ENCODE results near the gene EIPR1. TPM values are rescaled to one million over a fixed set of nuclear protein-coding genes. Genes with fewer than 3 reads are reported as not detected.
A peak's percentile ranks its signal among the peaks of the same experiment; 100 is the strongest.

Gene EIPR1
- total RNA-seq: 10 to 100 TPM; 20.8 to 26.0 TPM
- polyA plus RNA-seq: 10 to 100 TPM; 12.0 to 26.8 TPM
- long read RNA-seq, donor 1, transcript EIPR1-201 (9 exons, 1,766 nt): major isoform, 5 of 5 reads
- long read RNA-seq, donor 1, partial matches to known transcripts: 0 of 5 reads
- long read RNA-seq, donor 1, other reads (novel, unspliced or antisense): 0 of 5 reads
- long read RNA-seq, donor 2, partial matches to known transcripts: 0 of 3 reads
- long read RNA-seq, donor 2, other reads (novel, unspliced or antisense): 0 of 3 reads
- long read RNA-seq, donor 3, transcript EIPR1-201 (9 exons, 1,766 nt): major isoform, 5 of 5 reads
- long read RNA-seq, donor 3, partial matches to known transcripts: 0 of 5 reads
- long read RNA-seq, donor 3, other reads (novel, unspliced or antisense): 0 of 5 reads
- long read RNA-seq, donor 4, partial matches to known transcripts: 0 of 1 reads
- long read RNA-seq, donor 4, other reads (novel, unspliced or antisense): 0 of 1 reads
- long read RNA-seq, donor 5, partial matches to known transcripts: 0 of 4 reads
- long read RNA-seq, donor 5, other reads (novel, unspliced or antisense): 0 of 4 reads

- H3K9ac ChIP-seq (ENCODE audit: insufficient read depth in 1 of 2, low read length in 2 of 2): peak within 1 kb of the TSS in 1 of 2 donors; percentile 75
- H3K4me1 ChIP-seq (ENCODE audit: control insufficient read depth in 5 of 5, insufficient read depth in 5 of 5, low read length in 5 of 5): peaks cover 0 to 27% (median 14%) of the 10 kb centered on the region in 5 donors
- H3K27ac ChIP-seq (ENCODE audit: low read depth in 1 of 2, low read length in 1 of 2): peak within 1 kb of the TSS; percentile 85 to 93
- DNase-seq (peak; percentile 98 to 99 (median 99)), ATAC-seq (ENCODE audit: insufficient read depth, low FRiP score) (peak; percentile 89)
- H3K36me3 ChIP-seq (ENCODE audit: control insufficient read depth in 4 of 4, insufficient read depth in 4 of 4, low read length in 4 of 4): peaks cover 0 to 3% (median 0%) of the 10 kb centered on the region in 4 donors
- WGBS, 2 donors: 1 to 2% methylated on average over 57 of the region's 57 CpGs
- TF ChIP-seq CTCF (IDR thresholded peaks at IDR 0.05; ENCODE audit: control extremely low read depth, extremely low read depth): no peak
- H3K27me3 ChIP-seq (ENCODE audit: control insufficient read depth in 3 of 3, insufficient read depth in 3 of 3, low read length in 2 of 3): no peaks in the 10 kb centered on the region
- H3K4me3 ChIP-seq: peak within 1 kb of the TSS; percentile 90
- no peaks in the 10 kb centered on the region for H3K9me3 ChIP-seq (ENCODE audit: control insufficient read depth in 4 of 4, insufficient read depth in 3 of 4, low read length in 3 of 4)
Measured at GRCh38 chr2:3377612-3378432, at the start of gene EIPR1. Gene EIPR1, minus strand, starts transcription at chr2:3377818. Its CDS starts 129 bp downstream, at chr2:3377689.

DNA sequence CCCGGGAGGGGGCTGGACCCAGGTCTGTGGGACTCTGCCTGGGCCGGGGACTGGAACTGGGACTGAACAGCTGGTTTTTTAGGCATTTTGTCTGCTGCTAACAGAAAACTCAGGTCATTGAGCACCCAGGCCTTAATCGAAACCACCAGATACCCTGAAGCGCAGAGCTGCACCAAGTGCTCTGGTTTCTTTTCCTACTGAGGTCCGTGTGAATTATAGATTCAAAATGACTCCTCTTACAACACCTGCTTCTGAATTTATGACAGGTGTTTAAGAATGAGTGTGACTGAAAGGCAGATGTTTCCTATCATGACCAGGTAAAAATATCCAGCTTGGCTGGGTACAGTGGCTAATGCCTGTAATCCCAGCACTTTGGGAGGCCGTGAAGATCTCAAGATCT lies 49.7 kb upstream of the EIPR1 start:
- 91 to 93% methylated on average over 6 of the region's 6 CpGs for WGBS, 2 donors
- no peak for TF ChIP-seq CTCF (IDR thresholded peaks at IDR 0.05; ENCODE audit: control extremely low read depth, extremely low read depth)
- ATAC-seq (ENCODE audit: insufficient read depth, low FRiP score) (no peak), DNase-seq (no peak)
- H3K9me3 ChIP-seq (ENCODE audit: control insufficient read depth in 4 of 4, insufficient read depth in 3 of 4, low read length in 3 of 4): no peaks in the 10 kb centered on the region
- H3K4me3 ChIP-seq: no peak overlapping the region
- no peak overlapping the region for H3K9ac ChIP-seq (ENCODE audit: insufficient read depth in 1 of 2, low read length in 2 of 2)
- H3K4me1 ChIP-seq (ENCODE audit: control insufficient read depth in 5 of 5, insufficient read depth in 5 of 5, low read length in 5 of 5): no peaks in the 10 kb centered on the region
- peaks cover 9 to 38% (median 26%) of the 10 kb centered on the region in 4 donors for H3K36me3 ChIP-seq (ENCODE audit: control insufficient read depth in 4 of 4, insufficient read depth in 4 of 4, low read length in 4 of 4)
- H3K27me3 ChIP-seq (ENCODE audit: control insufficient read depth in 3 of 3, insufficient read depth in 3 of 3, low read length in 2 of 3): no peaks in the 10 kb centered on the region
- no peak overlapping the region for H3K27ac ChIP-seq (ENCODE audit: low read depth in 1 of 2, low read length in 1 of 2)

DNA sequence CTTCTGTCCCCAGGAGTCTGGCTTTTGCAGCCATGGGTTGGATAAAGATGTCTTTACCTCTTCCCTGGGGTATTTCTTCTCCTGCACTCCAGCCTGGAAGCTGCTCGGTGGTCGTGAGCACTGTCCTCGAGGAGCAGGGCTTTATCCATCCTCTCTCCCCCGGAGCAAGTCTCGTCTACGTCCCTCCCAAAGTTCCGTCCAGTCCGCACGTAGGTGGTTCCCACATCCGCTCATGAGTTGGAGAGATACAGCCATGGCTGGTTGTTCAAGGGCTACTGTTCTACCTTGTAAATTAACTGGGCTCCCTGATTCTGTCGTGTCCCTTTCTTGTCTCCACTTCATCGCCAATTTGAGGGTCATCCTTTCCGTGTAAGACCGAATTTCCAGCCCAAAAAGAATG lies 49.0 kb upstream of the EIPR1 start:
- no peaks in the 10 kb centered on the region for H3K27me3 ChIP-seq (ENCODE audit: control insufficient read depth in 3 of 3, insufficient read depth in 3 of 3, low read length in 2 of 3)
- H3K27ac ChIP-seq (ENCODE audit: low read depth in 1 of 2, low read length in 1 of 2): no peak overlapping the region
- H3K4me1 ChIP-seq (ENCODE audit: control insufficient read depth in 5 of 5, insufficient read depth in 5 of 5, low read length in 5 of 5): no peaks in the 10 kb centered on the region
- H3K36me3 ChIP-seq (ENCODE audit: control insufficient read depth in 4 of 4, insufficient read depth in 4 of 4, low read length in 4 of 4): peaks cover 9 to 41% (median 29%) of the 10 kb centered on the region in 4 donors
- no peak for DNase-seq
- H3K9me3 ChIP-seq (ENCODE audit: control insufficient read depth in 4 of 4, insufficient read depth in 3 of 4, low read length in 3 of 4): no peaks in the 10 kb centered on the region
- TF ChIP-seq CTCF (IDR thresholded peaks at IDR 0.05; ENCODE audit: control extremely low read depth, extremely low read depth): no peak
- no peak overlapping the region for H3K9ac ChIP-seq (ENCODE audit: insufficient read depth in 1 of 2, low read length in 2 of 2)
- no peak for ATAC-seq (ENCODE audit: insufficient read depth, low FRiP score)
- H3K4me3 ChIP-seq: no peak overlapping the region
- 97% methylated on average over 14 of the region's 14 CpGs for WGBS, 2 donors
